OCI-LY3 (cell line): Measurements from ENCODE around the gene G6PD.
A peak's percentile ranks its signal among the peaks of the same experiment; 100 is the strongest.

Experiments used
- H2AFZ ChIP-seq: fragments of 200-600, 300-600 bp; shearing (Covaris generic); 2 replicates; pipeline ENCODE4 v1.6.0; 2014; ENCODE audit warnings: antibody characterized with exemption, low read depth, low read length
- H3K27ac ChIP-seq: fragments of 200-600, 300-600 bp; sonication (generic); 2 replicates; pipeline ENCODE4 v1.5.1; 2014; ENCODE audit warnings: mild to moderate bottlenecking, low read length, moderate library complexity, mixed read lengths
- H3K27me3 ChIP-seq: fragments of 200-600, 300-600 bp; sonication (generic); 2 replicates; pipeline ENCODE4 v1.6.1; 2014; ENCODE audit warnings: low read depth, low read length, mixed read lengths
- H3K36me3 ChIP-seq: fragments of 200-600, 300-600 bp; sonication (generic); replicated peaks from 2 replicates; pipeline ENCODE3; 2014; ENCODE audit warnings: low read depth, low read length, mixed read lengths
- H3K4me1 ChIP-seq: fragments of 300-600, 200-600 bp; sonication (generic); 2 replicates; pipeline ENCODE4 v1.6.1; 2014; ENCODE audit warnings: low read length, mixed read lengths
- H3K4me2 ChIP-seq: fragments of 200-600, 300-600 bp; sonication (generic); 2 replicates; pipeline ENCODE4 v1.6.1; 2014; ENCODE audit warnings: low read length, mixed read lengths
- H3K4me3 ChIP-seq: fragments of 300-600, 200-600 bp; sonication (generic); 2 replicates; pipeline ENCODE4 v1.5.1; 2014; ENCODE audit warnings: antibody characterized with exemption, mild to moderate bottlenecking, low read length, moderate library complexity
- H3K79me2 ChIP-seq: fragments of 300-600, 200-600 bp; shearing (Covaris generic); 2 replicates; pipeline ENCODE4 v1.6.1; 2014; ENCODE audit warnings: mild to moderate bottlenecking, low read length, mixed read lengths
- H3K9ac ChIP-seq: fragments of 300-600, 200-600 bp; shearing (Covaris generic); 2 replicates; pipeline ENCODE4 v1.6.0; 2014; ENCODE audit warnings: mild to moderate bottlenecking, low read length, moderate library complexity
- H3K9me3 ChIP-seq: fragments of 200-600, 300-600 bp; shearing (Covaris generic); 2 replicates; pipeline ENCODE4 v1.6.1; 2014; ENCODE audit warnings: low read length, mixed read lengths; ENCODE audit not compliant: insufficient read depth
- H4K20me1 ChIP-seq: fragments of 200-600, 300-600 bp; sonication (generic); 2 replicates; pipeline ENCODE4 v1.6.1; 2016; ENCODE audit warnings: low read length, mixed read lengths; ENCODE audit not compliant: insufficient read depth
- CTCF ChIP-seq: fragments of 200-600, 300-600 bp; sonication (generic); IDR thresholded peaks from 2 replicates; pipeline ENCODE4 v1.5.1; 2014; ENCODE audit warnings: antibody characterized with exemption, low read length, low read depth
- EZH2phosphoT487 ChIP-seq: fragments of 200-600 bp; shearing (Covaris generic); IDR thresholded peaks from 2 replicates; pipeline ENCODE4 v1.6.1; 2018; ENCODE audit warnings: antibody characterized with exemption, mixed run types, low read depth

G6PD gene

GRCh38 chrX:154519389-154519788 is 27.3 kb downstream of the G6PD start:
- Histone ChIP-seq H3K79me2 (peaks cover 7% of the 10 kb centered on the region; the same call in 1 of the 2 replicates), H3K4me1 (peaks cover 9% of the 10 kb centered on the region), H3K36me3 (no peaks in the 10 kb centered on the region), H3K4me3 (no peak overlapping the region), H2AFZ (no peak overlapping the region), H3K9me3 (no peaks in the 10 kb centered on the region), H3K27ac (no peak overlapping the region), H3K4me2 (no peak overlapping the region), H3K27me3 (no peaks in the 10 kb centered on the region), H3K9ac (no peak overlapping the region), H4K20me1 (no peaks in the 10 kb centered on the region)
- no peak for TF ChIP-seq CTCF
- TF ChIP-seq EZH2phosphoT487, result no peak

GRCh38 chrX:154517101-154517781 is 29.4 kb downstream of the G6PD start:
- Histone ChIP-seq H4K20me1 (no peaks in the 10 kb centered on the region), H3K27ac (no peak overlapping the region), H2AFZ (no peak overlapping the region), H3K36me3 (no peaks in the 10 kb centered on the region), H3K4me2 (peak overlapping the region; percentile 97), H3K4me3 (peak overlapping the region; percentile 98), H3K9me3 (no peaks in the 10 kb centered on the region), H3K4me1 (peaks cover 9% of the 10 kb centered on the region), H3K27me3 (no peaks in the 10 kb centered on the region), H3K9ac (no peak overlapping the region), H3K79me2 (peaks cover 7% of the 10 kb centered on the region; the same call in 1 of the 2 replicates)
- TF ChIP-seq CTCF (no peak), EZH2phosphoT487 (no peak)

GRCh38 chrX:154516656-154517100 is 30.0 kb downstream of the G6PD start:
- H3K9me3 ChIP-seq, result no peaks in the 10 kb centered on the region
- peak overlapping the region; percentile 97 for H3K4me2 ChIP-seq
- H3K27ac ChIP-seq, result peak overlapping the region; percentile 47; the same call in 1 of the 2 replicates
- H3K4me1 ChIP-seq, result peaks cover 9% of the 10 kb centered on the region
- TF ChIP-seq EZH2phosphoT487 (no peak), CTCF (no peak)
- H3K27me3 ChIP-seq, result no peaks in the 10 kb centered on the region
- no peaks in the 10 kb centered on the region for H3K36me3 ChIP-seq
- peak overlapping the region; percentile 97 for H2AFZ ChIP-seq
- H3K4me3 ChIP-seq, result peak overlapping the region; percentile 98
- H4K20me1 ChIP-seq, result no peaks in the 10 kb centered on the region
- H3K79me2 ChIP-seq, result peaks cover 7% of the 10 kb centered on the region; the same call in 1 of the 2 replicates
- peak overlapping the region; percentile 86 for H3K9ac ChIP-seq

- peak within 1 kb of the TSS; percentile 90 for H3K9ac ChIP-seq
- H2AFZ ChIP-seq, result peak within 1 kb of the TSS; percentile 97
- H3K27ac ChIP-seq, result peak within 1 kb of the TSS; percentile 47; the same call in 1 of the 2 replicates
- no peaks in the 10 kb centered on the region for H3K27me3 ChIP-seq
- H3K4me2 ChIP-seq, result peak within 1 kb of the TSS; percentile 98
- H3K4me1 ChIP-seq, result peaks cover 9% of the 10 kb centered on the region
- no peaks in the 10 kb centered on the region for H3K36me3 ChIP-seq
- H3K79me2 ChIP-seq, result peaks cover 7% of the 10 kb centered on the region; the same call in 1 of the 2 replicates
- peak within 1 kb of the TSS; percentile 98 for H3K4me3 ChIP-seq
- no peaks in the 10 kb centered on the region for H3K9me3 ChIP-seq
- TF ChIP-seq CTCF (no peak), EZH2phosphoT487 (no peak)
- H4K20me1 ChIP-seq, result no peaks in the 10 kb centered on the region
Observed at GRCh38 chrX:154515966-154516655, 30.5 kb downstream of the G6PD start, which contains the start of gene FAM3A. Gene FAM3A, minus strand, starts transcription at chrX:154516232. Its CDS starts 460 bp downstream, at chrX:154515772.
